ENCODE measurements around the gene TEDC1.

The TEDC1 gene

DNA sequence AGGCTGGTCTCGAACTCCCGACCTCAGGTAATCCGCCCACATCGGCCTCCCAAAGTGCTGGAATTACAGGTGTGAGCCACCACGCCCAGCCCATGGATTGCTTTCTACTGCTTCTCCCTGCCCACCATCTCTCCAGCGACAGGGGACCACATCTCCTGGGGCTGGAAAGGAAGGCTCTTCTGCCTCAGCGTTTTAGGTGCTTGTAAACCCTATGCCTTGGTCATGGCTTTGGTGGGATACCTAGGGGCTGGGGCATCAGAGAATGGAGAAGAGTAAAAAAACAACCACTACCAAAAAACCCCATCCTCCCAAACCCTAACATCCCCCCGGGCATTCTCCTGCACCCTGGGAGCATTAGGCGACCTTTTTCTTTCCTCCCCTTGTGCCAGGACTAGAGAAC, 34.3 kb downstream of the TEDC1 start:
- DNase-seq (ENCODE audit: low read depth in 2 of 2, low spot score in 1 of 2): no peak

DNA sequence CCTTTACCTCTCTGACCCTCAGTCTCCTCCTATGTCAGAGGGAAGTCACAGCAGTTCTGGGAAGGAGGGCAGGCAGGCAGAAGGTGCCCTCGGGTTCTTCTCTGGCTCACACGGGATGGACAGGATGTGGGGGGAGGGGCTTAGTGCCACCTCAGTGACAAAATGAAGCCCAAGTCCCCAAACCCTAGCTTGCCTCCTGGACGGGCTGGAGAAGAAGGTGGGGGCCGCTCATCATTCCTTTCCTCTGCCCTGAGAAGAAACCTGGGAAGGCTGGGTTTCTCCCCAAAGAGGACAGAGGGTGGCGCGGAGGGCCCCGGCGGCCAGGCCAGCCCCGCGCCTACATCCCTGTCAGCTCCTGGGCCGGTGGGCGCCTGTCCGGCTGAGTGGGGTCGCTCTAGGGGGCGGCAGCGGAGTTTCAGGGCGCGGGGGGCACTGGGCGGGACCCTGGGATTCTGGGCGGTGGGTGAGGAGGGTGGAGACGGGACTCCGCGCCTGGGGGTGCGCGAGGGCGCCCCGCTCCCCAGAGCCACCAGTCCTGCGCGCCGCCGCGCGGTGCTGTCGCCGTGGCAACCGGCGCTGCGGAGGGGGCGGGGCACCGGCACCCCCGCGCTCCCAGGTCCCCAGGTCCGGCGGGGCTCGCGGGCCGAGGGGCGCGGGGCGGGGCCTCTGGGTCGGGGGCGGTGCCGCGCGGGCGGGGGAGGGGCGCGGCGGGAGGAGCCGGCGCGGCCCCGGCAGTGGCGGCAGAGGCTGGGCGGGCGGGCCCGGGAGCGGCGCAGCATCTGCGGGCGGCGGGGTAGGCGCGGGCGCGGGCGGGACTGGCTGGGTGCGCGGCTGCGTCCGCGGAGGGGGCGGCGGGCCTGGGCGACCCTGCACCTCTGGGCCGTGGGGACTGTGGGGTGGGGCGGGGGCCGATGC, 35.1 kb downstream of the TEDC1 start, which contains the start of gene TMEM121:
TSS of gene TMEM121 (plus strand) at position 723 of the 915 bp plus-strand sequence. CDS start 2,252 bp downstream, outside the sequence.
- DNase-seq (ENCODE audit: low read depth in 2 of 2, low spot score in 1 of 2): no peak

DNA sequence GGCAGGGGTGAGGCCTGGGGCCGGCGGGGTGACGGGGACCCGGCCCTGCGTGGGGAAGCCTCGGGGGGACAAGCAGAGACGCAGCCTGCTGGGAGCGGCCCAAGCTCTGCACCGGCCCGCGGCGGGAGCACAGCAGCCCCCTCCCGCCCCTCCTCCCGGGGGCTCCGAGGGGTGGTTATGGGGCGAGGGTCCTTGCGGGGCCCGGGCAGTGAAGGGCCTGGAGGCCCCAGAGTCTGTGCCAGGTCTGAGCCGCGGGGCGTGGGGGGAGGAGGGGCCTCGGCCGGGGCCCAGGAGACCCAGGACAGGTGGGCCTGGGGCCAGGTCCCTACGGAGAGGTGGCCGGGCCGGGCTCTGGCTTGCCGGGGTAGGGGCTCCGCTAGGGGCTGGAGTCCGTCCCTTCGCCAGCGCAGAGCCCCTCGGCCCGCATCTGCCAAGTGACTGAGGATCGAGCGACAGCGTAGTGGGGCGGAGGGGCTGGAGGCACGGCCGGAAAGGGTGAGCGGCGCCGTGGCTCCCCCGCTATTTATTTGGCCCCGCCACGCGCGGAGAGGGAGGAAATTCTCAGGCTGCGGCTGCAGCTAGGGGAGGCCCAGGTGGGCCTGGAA, 35.8 kb downstream of the TEDC1 start:
- no peak for DNase-seq (ENCODE audit: low read depth in 2 of 2, low spot score in 1 of 2)

DNA sequence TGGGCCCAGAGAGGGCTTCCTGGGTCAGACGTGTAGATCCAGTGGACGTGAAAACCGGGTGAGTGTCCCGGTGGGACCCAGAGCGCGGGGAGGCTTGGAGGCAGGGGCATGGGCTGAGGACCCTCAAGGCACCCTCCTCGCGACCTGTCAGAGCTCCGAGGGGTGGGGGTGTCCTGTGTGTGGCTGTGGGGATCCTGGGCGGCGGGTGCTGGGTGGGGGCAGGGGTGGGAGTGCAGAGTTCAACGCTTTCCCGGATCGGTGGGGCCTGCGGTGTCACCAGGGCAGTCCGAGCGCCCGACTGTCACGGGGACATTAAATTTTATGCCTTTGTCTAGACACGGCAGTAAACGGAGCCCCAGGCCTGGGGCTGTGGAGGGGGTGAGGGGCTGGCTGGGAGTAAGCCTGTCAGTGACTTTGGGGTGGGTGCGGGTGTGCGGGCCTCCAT, 36.4 kb downstream of the TEDC1 start:
- no peak for DNase-seq (ENCODE audit: low read depth in 2 of 2, low spot score in 1 of 2)

DNA sequence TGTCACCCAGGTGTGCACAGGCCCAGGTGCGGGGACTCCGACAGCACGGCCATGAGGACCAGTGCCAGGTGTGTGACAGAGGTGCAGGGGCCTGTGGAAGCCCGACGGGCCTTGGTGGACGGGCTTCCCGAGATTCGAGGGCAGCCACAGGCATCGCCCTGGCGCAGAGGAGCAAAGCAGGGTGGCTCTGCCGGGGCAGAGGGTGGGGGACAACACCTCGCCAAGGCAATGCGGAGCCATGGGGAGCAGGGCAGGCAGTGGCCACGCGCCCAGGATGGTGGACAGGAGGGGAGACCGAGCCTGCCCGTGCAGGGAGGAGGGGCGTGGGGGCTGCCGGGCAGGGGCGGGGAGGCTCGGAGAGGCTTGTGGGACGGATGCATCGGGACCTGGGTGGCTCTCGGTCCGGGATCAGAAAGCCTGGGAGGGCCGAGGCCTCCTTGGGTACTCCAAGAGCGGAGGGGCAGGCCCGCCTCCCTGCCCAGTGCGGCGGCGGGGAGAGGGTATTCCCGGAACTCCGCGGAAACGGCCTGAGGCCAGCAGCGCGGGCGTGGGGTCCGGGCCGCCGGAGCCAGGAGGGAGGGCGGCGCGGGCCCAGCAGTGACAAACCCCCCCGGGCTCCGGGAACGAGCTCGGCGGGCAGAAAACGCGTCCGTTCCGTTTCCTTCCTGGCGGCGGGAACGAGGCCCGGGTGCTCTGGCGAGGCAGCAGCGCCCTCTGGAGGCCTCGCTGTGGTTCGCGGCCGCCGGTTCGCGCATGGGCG, 37.0 kb downstream of the TEDC1 start:
- peak; percentile 50 to 63 for DNase-seq (ENCODE audit: low read depth in 2 of 2, low spot score in 1 of 2)

DNA sequence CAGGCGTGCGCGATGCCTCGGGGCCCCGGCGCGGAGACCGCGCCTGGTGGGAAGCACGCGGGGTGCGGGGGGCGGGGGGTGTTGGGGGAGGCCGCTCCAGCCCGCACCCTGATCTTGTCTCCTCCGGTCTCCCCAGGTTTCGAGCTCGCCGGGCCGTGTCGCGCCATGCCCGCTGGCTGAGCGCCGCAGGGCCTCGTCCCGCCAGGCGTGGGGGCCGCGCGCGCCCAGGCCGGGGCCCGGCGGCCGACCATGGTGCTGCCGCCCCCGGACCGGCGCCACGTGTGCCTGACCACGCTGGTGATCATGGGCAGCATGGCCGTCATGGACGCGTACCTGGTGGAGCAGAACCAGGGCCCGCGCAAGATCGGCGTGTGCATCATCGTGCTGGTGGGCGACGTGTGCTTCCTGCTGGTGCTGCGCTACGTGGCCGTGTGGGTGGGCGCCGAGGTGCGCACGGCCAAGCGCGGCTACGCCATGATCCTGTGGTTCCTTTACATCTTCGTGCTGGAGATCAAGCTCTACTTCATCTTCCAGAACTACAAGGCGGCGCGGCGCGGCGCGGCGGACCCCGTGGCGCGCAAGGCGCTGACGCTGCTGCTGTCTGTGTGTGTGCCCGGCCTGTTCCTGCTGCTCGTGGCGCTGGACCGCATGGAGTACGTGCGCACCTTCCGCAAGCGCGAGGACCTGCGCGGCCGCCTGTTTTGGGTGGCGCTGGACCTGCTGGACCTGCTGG, 37.7 kb downstream of the TEDC1 start:
- peak; percentile 34 to 60 for DNase-seq (ENCODE audit: low read depth in 2 of 2, low spot score in 1 of 2)

DNA sequence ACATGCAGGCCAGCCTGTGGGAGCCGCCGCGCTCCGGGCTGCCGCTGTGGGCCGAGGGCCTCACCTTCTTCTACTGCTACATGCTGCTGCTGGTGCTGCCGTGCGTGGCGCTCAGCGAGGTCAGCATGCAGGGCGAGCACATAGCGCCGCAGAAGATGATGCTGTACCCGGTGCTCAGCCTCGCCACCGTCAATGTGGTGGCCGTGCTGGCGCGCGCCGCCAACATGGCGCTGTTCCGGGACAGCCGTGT, 38.2 kb downstream of the TEDC1 start:
- DNase-seq (ENCODE audit: low read depth in 2 of 2, low spot score in 1 of 2): no peak

DNA sequence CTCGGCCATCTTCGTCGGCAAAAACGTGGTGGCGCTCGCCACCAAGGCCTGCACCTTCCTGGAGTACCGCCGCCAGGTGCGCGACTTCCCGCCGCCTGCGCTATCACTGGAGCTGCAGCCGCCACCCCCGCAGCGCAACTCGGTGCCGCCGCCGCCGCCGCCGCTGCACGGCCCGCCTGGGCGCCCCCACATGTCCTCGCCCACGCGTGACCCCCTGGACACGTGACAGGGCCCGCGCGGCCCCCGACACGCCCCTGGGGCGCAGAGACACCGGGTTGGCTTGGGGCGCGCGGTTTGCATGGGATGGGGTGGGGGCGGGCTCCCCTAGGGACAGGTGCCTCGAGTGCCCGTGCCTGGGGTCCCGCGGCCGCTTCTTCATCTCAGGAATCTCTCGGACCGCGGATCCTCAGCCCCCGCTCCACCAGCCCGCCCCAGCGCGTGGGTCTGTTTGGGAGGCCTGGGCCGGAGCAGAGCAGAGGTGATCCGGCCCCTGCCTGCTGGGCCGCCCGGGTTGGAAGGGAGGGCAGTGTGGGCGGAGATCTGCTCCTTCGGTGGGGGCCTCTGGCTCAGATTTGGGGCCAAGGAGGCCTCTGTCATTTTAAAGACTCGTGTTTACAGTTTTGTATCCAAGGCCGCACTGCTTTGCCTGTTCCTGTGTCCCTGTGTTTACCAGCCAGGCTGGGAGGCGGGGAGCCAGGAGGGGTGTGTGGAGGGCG, 38.7 kb downstream of the TEDC1 start:
- DNase-seq (ENCODE audit: low read depth in 2 of 2, low spot score in 1 of 2): no peak

DNA sequence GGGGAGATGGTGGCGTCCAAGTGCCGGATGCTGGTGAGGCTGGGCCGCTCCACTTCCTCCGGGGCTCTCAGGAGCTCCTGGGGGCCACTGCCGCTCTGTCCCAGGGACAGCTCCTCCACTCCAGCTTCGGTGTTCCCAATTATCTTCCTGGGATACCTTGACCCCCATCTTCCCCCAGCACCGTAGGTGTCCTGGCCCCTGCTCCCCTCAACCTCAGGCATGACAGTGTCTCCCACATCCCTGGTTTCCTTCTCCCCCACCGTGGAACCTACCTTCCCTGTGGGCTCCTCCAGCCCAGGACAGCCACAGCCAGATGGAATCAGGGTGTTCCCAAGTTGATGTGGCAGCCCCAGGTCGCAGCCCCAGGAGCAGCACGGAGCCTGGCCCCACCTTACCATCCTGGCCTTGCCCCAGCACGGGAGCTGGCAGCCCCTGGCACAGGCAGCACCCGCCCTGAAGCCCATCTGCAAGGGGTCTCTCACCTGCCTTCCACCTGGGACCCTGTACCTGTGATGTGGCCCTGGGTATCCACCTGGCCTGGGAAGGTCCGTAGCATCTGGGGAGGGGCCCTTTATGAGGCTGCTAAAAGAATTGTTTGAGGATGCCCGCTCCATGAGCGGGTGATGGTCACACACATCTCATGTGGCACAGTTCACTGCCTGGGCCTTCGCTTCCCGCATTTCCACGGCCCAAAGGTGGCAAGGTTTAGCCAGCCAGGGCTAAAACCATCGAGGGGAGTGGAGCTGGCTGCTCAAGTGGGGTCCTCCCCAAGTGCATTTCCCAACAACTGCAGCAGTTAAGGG, 39.4 kb downstream of the TEDC1 start:
- no peak for DNase-seq (ENCODE audit: low read depth in 2 of 2, low spot score in 1 of 2)

DNA sequence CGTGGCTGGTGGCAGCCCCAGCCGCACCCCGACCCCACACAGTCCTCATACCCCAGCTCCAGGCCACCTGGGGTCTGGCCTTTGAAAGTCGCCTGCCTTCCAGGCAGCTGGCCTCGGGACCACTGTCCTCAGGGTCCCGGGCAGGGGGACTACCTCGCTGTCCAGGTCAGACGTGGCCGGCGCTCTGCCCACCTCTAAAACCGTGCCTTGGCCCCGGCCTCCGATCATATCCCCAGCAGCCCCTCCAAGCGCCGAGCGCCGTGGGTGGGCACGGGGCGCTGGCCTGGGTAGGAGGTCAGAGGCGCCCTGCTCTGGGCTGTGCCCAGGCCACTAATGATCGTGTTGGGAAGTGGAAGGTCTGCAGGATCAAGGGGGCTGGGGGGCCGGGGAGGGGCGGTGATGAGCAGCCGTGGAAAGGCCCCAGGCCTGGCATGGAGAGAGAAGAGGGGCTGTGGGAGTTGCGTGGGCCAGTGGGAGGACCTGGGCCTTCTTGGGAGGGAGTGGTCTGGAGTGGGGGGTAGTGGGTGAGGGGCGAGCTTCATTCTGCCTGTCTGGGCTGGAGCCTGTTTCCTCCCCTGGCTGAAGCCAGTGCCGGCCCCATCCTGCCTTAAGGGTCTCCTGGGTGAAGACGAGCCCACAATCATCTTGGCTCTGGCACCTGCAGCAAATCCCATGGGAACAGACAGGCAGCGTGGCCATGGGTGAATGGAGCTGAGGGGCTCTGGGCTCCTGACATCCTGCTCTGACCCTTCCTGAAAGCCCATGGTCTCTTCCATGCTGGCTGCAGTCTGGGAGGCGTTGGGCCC, 40.2 kb downstream of the TEDC1 start:
- DNase-seq (ENCODE audit: low read depth in 2 of 2, low spot score in 1 of 2): no peak

DNA sequence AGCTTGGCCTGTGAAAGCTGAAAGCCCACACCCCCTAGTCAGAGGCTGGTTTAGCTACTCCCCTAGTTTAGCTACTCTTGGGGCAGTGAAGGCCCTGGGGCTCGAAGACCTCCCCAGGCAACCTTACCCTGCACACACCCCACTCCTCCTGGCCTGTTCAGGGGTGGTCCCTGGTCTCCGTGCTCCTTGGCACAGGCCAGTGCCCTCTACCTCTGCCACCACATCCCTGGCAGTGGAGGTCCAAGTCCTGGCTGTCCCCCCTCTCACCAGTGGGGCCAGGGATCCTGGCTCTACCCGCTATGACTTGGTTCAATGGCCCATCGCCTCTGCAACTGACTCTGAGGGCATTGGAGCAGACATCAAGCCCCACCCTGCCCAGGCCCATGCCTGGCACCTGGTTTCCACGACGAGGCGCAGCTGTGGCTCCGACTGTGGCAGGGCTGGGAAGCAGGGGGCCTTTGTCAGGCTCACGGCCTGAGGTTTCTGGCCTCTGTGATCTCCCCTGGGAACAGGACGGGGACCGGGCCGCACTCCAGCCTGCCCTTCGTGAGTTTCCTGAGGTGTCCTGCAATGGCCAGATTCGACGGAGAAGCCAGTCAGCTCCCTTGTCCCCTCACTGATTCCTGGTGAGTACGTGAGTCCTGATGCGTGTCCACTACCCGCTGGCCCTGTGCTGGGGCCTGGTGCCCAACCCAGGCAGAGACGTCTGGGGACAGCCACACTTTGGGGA, 41.0 kb downstream of the TEDC1 start:
- no peak for DNase-seq (ENCODE audit: low read depth in 2 of 2, low spot score in 1 of 2)

DNA sequence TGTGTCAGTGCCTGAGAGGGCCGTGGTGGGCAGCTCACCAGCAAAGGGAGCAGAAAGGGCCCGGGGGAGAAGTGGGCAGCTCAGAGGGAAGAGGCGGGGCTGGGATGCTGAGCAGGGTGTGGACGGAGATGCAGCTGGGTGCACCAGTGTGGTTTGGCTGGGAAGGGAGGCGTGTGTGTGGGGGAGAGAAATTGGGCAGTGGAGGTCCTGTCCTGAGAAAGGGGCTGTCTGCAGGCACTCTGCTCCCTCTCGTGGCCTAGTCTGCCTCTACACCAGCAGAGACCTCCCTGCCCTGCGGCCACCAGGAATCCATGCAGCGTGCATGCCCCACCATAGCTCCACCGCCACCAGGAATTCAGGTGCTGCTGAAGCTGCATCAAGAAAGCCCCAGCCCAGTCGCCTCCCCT, 41.7 kb downstream of the TEDC1 start:
- DNase-seq (ENCODE audit: low read depth in 2 of 2, low spot score in 1 of 2): no peak

DNA sequence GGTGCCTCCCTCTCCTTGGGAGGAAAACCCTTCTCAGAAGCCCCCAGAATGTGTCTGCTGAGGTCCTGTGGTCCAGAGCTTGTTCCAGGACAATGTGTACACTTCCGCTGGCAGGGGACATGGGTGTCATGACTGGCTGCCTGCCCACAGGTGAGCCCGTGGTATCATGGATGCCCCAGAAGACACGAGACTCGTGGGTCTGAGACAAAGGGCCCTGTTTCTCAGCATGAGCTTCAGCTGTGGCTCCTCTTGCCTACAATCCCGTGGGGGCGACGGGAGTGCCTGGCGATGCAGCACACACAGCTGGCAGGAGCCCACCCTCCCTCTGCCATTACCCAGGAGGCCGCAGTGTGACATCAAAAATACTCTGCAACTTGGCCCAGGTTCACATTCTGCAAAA, 42.3 kb downstream of the TEDC1 start:
- DNase-seq (ENCODE audit: low read depth in 2 of 2, low spot score in 1 of 2): no peak

DNA sequence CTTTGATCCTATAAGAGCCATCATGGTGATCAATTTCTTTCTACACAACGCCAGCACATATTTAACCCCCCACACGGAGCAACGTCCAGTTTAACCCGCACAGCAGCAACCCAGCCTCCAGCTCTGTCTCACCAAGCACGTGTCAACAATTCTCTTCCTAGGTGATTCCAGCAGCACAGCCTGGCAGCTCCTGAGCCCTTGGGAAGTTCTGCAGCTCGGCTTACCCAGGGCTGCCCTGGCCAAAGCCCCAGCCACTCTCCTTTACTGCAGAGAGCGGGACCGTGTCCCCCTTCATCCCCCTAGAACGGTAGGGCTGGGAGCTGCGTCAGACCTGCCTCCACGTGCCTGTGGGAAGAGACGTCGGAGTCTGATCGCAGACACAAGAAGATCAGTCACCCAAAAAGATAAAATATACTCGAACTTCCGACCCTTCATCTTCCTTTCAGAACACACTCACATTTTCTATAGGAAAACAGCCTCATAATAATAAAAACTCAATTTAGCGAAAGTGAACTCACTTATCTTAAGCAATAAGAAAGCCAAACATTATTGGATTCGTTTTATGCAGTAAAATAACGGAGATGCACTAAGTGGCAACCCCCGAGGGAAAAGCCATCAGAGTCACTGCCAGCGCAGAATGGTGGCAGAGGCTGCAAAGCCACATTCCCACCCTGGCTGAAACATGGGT, 42.9 kb downstream of the TEDC1 start:
- no peak for DNase-seq (ENCODE audit: low read depth in 2 of 2, low spot score in 1 of 2)

DNA sequence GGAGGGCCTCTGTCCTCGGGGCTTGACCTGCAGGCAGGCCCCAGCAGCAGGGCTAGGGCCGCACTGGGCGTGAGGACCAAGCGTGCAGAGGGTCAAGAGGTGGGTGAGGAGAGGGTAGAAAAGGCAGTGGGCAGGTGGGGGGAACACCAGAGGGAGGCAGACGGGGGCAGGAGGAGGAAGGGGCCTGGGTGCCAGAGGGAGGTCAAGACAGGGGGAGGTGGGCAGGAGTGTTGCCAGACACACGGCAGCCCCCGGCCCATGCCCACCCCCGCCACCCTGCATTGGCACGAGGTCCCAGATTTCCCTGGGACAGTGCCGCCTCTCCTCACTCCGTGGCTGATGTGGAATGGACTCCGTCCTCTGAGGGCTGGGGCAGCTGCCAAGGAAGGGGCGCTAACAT, 43.5 kb downstream of the TEDC1 start:
- no peak for DNase-seq (ENCODE audit: low read depth in 2 of 2, low spot score in 1 of 2)

DNA sequence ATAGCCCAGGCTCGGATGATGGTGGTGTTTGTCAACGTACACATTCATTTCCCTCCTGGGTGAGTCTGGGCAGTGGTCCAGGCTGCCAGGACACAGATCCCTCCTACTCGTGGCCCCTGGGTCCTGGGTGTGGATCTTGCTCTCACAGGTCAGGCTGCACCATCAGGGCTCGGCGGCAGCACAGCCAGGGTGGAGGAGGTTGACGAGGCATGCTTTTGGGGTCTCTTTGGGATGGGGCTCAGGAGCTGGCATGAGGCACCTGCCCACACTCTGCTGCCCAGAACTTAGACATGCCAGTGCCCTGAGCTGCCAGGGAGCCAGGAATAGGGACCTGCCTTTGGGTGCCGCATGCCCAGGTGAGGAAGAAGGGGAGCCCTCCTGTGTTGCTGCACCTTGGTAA, 45.0 kb downstream of the TEDC1 start:
- no peak for DNase-seq (ENCODE audit: low read depth in 2 of 2, low spot score in 1 of 2)

DNA sequence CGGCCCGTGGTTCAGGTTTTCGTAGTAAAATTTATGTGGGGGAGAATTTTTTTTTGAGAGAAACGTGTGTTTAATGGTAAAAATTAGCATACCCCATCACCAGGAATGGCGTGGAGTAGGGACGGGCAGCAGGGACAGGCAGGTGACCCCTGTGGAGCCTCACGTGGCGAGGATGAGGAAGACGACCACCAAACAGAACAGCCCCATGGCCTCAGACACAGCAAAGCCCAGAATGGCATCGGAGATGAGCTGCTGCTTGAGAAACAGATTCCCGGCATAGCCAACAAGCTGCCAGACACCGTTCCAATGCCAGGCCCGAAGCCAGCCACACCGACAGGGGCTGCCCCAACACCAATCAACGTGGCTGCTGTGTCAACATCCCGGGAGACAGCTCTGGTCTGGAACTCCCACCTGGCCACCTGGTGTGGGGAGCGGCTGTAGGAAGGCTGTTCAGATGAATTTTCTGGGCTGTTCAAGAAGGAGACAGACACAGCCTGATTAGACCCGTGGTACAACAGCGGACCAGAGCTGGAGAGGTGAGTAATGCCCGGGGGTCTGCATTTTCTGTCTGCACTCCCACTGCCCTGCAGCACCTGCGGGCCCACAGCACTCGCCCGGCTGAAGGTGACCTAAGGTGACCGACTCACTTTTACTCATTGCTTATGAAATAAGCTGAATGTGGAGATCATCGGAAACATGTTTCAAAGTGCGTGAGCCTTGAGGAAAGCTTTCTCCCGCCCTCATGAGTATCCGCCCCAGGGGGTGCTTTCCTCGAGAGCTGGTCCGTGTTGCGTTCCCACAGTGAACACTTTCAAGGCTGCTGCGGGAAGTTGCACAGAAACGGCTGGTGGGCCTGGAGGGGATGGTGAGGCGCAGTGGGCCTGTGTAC, 45.9 kb downstream of the TEDC1 start:
- no peak for DNase-seq (ENCODE audit: low read depth in 2 of 2, low spot score in 1 of 2)

Measured in stimulated activated CD8-positive, alpha-beta memory T cell treated with anti-CD3 and anti-CD28 coated beads, Interleukin-4, amount 100 ng/mL, for 4 hours (primary cell).